ENCODE results near the gene MGAT4B. TPM values are rescaled to one million over a fixed set of nuclear protein-coding genes. Genes with fewer than 3 reads are reported as not detected.

MGAT4B gene
- total and polyA plus RNA-seq, 2 of the 13 experiments (the other 11 are each of a cell fraction or from before 2014, with no cell fraction given): 93.5 to 130 TPM

DNA sequence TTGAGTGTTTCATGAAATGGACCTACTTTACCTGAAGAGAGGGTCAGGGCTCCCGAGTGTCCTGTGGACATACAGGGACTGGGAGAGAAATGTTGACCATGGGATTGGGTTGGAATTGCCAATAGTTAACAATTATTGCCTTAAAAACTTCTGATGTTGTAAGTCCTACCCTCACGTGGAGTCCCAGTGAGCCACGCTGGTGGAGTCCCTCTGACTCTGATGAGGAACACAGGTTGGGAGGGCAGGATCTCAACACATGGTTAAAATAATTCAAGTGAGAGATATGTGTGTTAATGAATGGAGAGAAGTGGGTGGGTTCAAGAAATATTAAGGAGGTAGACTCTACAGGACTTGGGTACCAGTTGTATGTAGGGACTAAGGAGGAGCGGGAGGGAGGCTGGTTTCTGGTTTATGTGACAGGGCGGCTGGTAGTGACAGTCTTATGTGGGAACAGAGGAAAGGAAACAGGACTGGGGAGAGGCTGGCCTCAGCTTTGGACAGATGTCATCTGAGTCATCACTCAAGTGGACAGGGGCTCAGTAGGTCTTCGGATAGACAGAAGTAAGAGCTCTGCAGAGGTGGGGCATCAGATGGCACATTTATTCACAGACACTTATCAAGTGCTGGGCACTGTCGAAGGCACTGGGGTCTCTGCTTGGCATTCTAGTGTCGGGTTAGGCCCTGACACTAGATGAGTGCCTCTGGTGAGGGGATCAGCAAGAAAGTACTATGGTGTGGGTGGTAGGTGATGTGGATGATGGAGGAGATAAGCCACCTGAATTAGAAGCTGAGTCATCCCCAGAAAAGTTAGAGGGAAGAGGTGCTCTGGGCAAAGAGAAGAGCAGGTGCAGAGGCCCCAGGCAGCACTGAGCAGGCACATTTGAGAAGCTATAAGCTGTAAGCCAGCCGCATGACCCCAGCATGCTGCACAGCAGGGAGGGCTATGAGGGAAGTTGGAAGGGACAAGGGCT, 46.8 kb downstream of the MGAT4B start (continued):
- TF ChIP-seq ZBTB40 (IDR thresholded peaks at IDR 0.05) (no peak), ZBTB40 (CRISPR knock-in tag; IDR thresholded peaks at IDR 0.05) (no peak), POGZ (CRISPR knock-in tag; IDR thresholded peaks at IDR 0.05) (no peak), ZNF263 (CRISPR knock-in tag; IDR thresholded peaks at IDR 0.05) (no peak), KLF13 (CRISPR knock-in tag; IDR thresholded peaks at IDR 0.05) (no peak), FOXP1 (IDR thresholded peaks at IDR 0.05) (no peak), FOXP1 (CRISPR knock-in tag; IDR thresholded peaks at IDR 0.05) (no peak), SRSF1 (optimal IDR thresholded peaks at IDR 0.05; ENCODE audit: low read depth, low read length) (no peak), ZSCAN12 (CRISPR knock-in tag; IDR thresholded peaks at IDR 0.05) (no peak), WIZ (CRISPR knock-in tag; IDR thresholded peaks at IDR 0.05) (no peak), RBM22 (optimal IDR thresholded peaks at IDR 0.05; ENCODE audit: low read length) (no peak), TCF7L2 (IDR thresholded peaks at IDR 0.05; ENCODE audit: low read depth, low read length) (no peak), POGK (CRISPR knock-in tag; conservative IDR thresholded peaks at IDR 0.05) (no peak)
- TF ChIP-seq, protein P1, sequence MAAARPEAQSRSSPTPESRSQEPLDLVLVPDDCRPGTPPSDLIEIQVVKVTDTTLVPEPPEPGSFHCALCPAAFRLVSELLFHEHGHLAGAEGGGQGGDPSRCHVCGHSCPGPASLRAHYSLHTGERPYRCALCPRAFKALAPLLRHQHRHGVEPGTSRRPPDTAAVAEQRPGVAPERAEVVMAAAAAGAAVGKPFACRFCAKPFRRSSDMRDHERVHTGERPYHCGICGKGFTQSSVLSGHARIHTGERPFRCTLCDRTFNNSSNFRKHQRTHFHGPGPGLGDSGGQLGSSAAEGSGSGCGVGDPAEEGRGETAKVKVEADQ (CRISPR knock-in tag; IDR thresholded peaks at IDR 0.05; ENCODE audit: borderline replicate concordance): no peak
- TF ChIP-seq, protein P2, sequence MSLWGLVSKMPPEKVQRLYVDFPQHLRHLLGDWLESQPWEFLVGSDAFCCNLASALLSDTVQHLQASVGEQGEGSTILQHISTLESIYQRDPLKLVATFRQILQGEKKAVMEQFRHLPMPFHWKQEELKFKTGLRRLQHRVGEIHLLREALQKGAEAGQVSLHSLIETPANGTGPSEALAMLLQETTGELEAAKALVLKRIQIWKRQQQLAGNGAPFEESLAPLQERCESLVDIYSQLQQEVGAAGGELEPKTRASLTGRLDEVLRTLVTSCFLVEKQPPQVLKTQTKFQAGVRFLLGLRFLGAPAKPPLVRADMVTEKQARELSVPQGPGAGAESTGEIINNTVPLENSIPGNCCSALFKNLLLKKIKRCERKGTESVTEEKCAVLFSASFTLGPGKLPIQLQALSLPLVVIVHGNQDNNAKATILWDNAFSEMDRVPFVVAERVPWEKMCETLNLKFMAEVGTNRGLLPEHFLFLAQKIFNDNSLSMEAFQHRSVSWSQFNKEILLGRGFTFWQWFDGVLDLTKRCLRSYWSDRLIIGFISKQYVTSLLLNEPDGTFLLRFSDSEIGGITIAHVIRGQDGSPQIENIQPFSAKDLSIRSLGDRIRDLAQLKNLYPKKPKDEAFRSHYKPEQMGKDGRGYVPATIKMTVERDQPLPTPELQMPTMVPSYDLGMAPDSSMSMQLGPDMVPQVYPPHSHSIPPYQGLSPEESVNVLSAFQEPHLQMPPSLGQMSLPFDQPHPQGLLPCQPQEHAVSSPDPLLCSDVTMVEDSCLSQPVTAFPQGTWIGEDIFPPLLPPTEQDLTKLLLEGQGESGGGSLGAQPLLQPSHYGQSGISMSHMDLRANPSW (CRISPR knock-in tag; IDR thresholded peaks at IDR 0.05; ENCODE audit: borderline replicate concordance): no peak

All from HepG2 (cell line).